GM18867 (cell line): ENCODE data around the gene ZIC5.
A peak's percentile ranks its signal among the peaks of the same experiment; 100 is the strongest.

Experiments
- ATAC-seq: cut with Tn5 transposase; IDR thresholded peaks from one replicate; pipeline ENCODE4 v1.9.1; 2021; ENCODE audit warnings: mild to moderate bottlenecking, moderate library complexity; ENCODE audit not compliant: unreplicated experiment

Gene ZIC5

GRCh38 chr13:99976575-99976974 is 5.0 kb upstream of the ZIC5 start:
- ATAC-seq: no peak

GRCh38 chr13:99975626-99976025 is 4.1 kb upstream of the ZIC5 start:
- no peak for ATAC-seq

DNA sequence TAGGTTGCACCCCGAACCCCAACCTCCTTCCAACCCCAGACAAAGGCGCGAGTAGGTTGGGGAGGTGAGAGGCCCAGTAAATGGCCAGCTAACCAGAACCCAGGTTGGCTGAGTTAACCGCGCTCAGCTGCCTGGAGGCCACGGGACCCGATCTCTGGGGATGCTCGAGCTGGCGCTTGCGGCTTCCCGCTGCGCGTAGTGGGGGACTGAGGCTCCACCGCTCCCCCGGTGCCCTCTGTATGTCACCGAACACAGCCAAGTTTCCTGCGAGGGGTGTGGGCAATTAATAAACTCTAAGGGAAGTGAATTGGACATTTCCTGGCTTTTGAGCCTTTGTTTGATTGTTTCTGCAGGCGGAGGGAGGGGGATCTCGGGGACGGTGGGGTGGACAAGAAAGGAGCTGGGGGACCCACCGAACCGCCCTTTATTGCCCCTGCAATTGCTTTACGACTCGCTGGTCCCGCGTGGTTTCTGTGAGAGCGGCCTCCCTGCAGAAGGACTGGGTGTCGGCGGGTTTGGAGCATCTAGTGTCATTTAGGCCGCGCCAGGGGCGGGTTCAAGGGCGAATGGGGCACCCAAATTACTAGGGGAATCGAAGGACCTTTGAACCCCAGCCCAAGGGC is 3.5 kb upstream of the ZIC5 start:
- no peak for ATAC-seq

DNA sequence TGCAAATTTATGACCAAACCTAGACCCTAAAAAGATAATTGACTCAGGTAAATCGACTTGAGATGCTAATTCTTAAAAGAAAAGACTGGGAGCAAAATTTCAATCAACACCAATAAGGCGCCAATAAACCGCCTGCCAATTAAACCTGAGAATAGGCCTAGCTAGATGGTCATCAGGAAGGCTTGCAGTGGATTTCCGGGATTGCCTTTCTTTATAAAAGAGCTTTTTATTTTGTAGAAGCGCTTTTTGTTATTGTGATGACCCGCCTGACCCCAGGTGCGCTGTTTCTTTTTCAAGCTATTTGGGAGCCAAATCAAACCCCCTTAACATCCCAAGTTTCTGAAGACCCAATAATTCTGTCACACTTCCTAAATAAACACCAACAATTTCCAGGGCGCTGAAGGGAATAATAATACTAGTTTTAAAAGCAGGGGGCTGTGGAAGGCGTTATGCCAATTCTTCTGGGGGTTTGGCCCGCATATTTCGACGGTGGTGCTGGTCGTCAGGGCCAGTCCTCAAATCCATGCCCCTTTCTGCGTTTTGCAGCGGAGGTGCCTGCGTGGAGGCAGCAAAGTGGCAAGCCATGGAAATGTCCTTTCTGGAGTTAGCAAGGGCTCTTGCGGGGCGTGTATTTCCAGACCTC is 2.9 kb upstream of the ZIC5 start:
- no peak for ATAC-seq

DNA sequence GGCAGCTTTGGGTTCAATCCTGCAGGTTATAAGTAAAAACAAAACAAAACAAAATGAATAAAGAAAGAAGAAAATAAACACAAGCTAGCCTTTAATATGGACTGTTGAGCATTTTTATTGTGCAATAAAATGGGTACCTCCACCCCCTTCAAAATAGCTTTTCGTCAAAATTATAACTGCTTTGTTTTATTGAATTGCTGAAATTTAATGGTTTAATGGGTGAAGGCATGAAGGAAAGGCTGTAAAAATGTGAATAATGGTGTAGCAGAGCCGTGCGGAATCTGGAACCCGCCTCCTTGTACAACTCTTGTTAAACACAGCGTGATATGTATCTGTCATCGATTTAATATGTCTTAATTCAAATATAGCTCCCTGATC is 2.2 kb upstream of the ZIC5 start:
- no peak for ATAC-seq

DNA sequence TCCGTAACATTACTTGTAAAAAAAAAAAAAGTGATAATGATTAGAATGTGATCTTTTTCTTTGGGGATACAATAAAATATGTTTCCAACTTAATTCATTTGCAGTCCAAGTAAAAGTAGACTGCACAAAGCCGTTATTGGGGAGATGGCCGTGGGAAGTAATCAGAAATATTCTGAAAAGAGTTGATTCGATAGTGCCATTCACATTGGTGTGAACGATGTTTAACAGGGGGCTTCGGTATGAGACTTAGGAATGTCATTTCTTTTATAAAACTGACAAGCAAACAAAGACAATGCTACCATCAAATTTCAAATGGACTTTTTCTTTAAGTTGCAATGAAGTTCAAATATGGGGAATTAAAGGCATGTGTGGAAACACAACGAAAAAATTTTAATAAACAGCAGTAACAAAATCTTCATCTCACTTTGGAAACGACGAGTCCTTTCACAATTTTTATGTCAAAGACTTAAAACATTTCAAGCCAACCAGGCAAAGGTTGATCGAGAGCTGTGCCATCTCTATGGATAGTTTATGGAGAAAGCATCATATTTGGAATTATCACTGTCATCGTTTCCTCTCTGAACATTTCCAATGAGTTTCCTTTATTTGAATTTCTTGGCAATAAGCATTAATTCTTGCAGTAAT is 1.7 kb upstream of the ZIC5 start:
- ATAC-seq: no peak

DNA sequence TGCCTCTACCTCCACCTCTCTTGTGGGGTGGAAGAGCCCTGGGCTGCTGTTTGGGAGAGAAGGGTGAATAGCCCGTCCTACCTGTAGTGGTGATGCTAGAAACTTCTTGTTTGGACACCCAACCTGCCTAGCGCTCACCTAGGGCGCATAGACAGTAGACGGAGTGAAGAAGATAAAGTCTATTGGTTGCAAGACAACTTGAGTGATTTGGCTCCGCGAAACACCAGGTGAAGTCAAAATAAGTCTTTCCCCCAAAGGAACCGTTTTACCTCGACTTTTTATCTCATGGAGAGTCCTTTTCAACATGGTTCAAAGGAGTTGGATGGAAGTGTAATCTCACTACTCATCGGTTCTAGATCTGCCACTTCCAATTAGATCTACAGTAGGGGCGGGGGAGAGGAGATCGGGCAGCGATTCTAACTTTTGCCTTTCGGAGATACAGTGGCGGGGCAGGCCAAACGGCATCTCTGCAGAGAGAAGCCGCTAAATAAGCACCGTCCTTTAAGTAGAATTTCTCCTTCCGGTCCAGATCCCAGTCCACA is 694 bp upstream of the ZIC5 start:
- ATAC-seq: no peak

GRCh38 chr13:99970651-99971575 is 654 bp downstream of the ZIC5 start:
- peak; percentile 33 for ATAC-seq

- peak; percentile 52 for ATAC-seq
Measured at GRCh38 chr13:99969919-99970650, 1.5 kb downstream of the ZIC5 start.

DNA sequence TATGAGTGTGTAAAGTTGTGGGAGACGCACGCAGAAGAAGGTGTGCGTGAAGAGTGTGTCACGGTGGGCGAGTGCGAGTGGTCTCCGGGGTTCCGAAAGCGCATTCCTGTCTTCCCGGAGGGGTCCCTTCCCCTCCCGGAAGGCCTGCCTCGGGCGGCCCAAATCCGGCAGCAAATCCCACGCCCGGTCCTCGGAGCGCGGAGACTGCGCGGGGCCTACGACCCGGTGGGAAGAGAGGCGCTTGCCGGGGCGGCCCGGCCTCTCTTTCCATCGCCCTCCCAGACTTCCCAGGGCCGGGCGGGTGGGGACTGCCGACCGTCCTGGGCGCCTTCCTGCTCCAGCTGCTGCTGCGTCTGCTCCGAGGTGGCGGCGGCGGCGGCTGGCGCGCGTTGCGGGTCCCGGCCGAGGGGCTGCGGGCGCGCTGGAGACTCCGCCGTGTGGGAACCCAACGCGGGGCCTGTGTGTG is 2.1 kb downstream of the ZIC5 start:
- ATAC-seq: no peak

DNA sequence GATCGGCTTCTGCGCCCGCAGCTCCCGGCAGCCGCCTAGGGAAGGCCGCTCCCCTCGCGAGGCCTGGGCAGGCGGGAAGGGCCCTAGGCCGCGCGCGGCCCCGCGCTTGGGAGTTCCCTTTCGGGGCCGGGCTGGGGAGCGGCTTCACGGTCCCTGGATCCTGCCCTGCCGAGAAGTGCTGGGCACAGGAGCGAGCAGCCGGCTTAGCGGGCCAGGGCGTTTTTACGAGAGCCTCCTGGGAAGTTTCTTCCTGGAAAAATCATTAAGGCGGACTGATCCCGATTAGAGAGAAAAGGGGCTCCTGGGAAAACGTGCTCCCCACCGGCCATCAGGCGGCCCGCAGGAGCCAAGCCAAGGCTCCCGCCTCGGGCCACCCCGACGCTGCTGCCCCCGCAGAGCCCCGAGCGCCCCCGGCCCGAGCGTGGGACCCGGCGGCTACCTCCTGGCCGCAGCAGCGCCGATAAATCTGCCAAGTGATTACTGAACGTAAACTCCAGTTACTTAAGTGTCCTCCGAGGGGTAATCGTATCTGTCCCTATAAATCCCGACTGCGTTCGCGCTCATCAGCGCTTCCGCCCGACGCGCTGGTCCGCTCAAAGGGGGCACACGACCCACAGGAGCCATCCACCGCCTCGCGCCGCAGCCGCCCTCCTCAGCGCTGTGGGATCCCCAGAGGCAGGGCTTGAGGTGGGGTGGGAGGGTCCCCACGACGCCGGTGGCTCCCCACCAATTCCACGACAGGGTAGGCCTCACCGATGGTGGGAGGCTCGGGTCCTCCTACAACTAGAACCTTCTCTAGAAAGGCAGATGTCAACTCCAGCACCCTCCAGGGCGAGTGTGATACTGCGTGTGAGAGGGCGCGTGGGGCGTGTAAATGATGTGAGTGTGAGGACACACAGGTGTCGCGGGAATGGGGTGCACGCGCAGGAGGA is 2.8 kb downstream of the ZIC5 start:
- no peak for ATAC-seq

- no peak for ATAC-seq
Measured at GRCh38 chr13:99967869-99968520, 3.6 kb downstream of the ZIC5 start.

- no peak for ATAC-seq
Measured at GRCh38 chr13:99967498-99967868, 4.1 kb downstream of the ZIC5 start.

GRCh38 chr13:99966064-99966805 is 5.3 kb downstream of the ZIC5 start:
- no peak for ATAC-seq

- ATAC-seq: no peak
Measured at GRCh38 chr13:99965329-99966000, 6.1 kb downstream of the ZIC5 start.

GRCh38 chr13:99963816-99964339 is 7.7 kb downstream of the ZIC5 start:
- ATAC-seq: no peak

- ATAC-seq: no peak
Measured at GRCh38 chr13:99962242-99962641, 9.3 kb downstream of the ZIC5 start.
